Measurements from ENCODE around the gene LDB3. TPM values are rescaled to one million over a fixed set of nuclear protein-coding genes. Genes with fewer than 3 reads are reported as not detected.

LDB3 gene
- total and polyA plus RNA-seq, 2 of the 4 experiments (the other 2 are of a cell fraction) = 0.36 to 2.6 TPM

- Histone ChIP-seq H3K79me1 (ENCODE audit: low read depth in 1 of 2, low read length in 2 of 2) (no peaks in the 10 kb centered on the region), H3K9ac (ENCODE audit: low read depth, low read length) (no peak overlapping the region), H3K18ac (ENCODE audit: low read depth, low read length) (no peak overlapping the region), H2BK120ac (ENCODE audit: low read depth, low read length) (no peak overlapping the region), H4K8ac (ENCODE audit: low read depth in 2 of 2, low read length in 2 of 2) (no peak overlapping the region), H2BK15ac (ENCODE audit: low read depth, low read length) (no peak overlapping the region), H4K20me1 (ENCODE audit: insufficient read depth, low read length) (no peaks in the 10 kb centered on the region), H3K9me1 (ENCODE audit: insufficient read depth, low read length) (no peaks in the 10 kb centered on the region), H2BK20ac (ENCODE audit: low read depth, low read length) (no peak overlapping the region), H4K91ac (ENCODE audit: insufficient read depth, low read depth, low read length) (no peak overlapping the region), H3K4me2 (ENCODE audit: low read depth, low read length) (no peak overlapping the region), H2AFZ (replicated peaks; ENCODE audit: low read length, poor library complexity) (no peak overlapping the region), H3K27ac (ENCODE audit: insufficient read depth, low read length) (no peak overlapping the region), H3K36me3 (ENCODE audit: control insufficient read depth, insufficient read depth, low read length) (no peaks in the 10 kb centered on the region), H3K23ac (ENCODE audit: low read depth, low read length) (no peak overlapping the region), H2BK5ac (ENCODE audit: low read depth, low read length, poor library complexity, severe bottlenecking) (no peak overlapping the region), H3K4me3 (ENCODE audit: insufficient read depth, low read depth, low read length) (no peak overlapping the region), H3K14ac (replicated peaks; ENCODE audit: low read depth, low read length) (no peak overlapping the region), H2AK5ac (ENCODE audit: low read depth, low read length) (no peak overlapping the region), H3K56ac (ENCODE audit: extremely low read depth, insufficient read depth, low read length) (no peak overlapping the region), H4K5ac (ENCODE audit: low read depth, low read length) (no peak overlapping the region), H3K4ac (ENCODE audit: low read depth, low read length) (no peak overlapping the region), H3K27me3 (ENCODE audit: control insufficient read depth, insufficient read depth, low read length) (no peaks in the 10 kb centered on the region), H2AK9ac (replicated peaks; ENCODE audit: low read depth, low read length, poor library complexity) (no peak overlapping the region), H3K9me3 (ENCODE audit: control insufficient read depth, insufficient read depth, low read length) (no peaks in the 10 kb centered on the region), H3K4me1 (ENCODE audit: control insufficient read depth, insufficient read depth, low read length) (peaks cover 16% of the 10 kb centered on the region)
- no TSS peak for BruUV-seq (replicated peaks)
- ATAC-seq (ENCODE audit: low read depth) = no peak
- TF ChIP-seq, protein P1, sequence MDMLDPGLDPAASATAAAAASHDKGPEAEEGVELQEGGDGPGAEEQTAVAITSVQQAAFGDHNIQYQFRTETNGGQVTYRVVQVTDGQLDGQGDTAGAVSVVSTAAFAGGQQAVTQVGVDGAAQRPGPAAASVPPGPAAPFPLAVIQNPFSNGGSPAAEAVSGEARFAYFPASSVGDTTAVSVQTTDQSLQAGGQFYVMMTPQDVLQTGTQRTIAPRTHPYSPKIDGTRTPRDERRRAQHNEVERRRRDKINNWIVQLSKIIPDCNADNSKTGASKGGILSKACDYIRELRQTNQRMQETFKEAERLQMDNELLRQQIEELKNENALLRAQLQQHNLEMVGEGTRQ (IDR thresholded peaks at IDR 0.05; ENCODE audit: low read depth, low read length) = no peak
- TF ChIP-seq ELK1 (IDR thresholded peaks at IDR 0.05; ENCODE audit: borderline replicate concordance, low read depth, low read length) (no peak), FOS (IDR thresholded peaks at IDR 0.05; ENCODE audit: low read depth, low read length) (no peak), MAFK (IDR thresholded peaks at IDR 0.05; ENCODE audit: low read depth, low read length) (no peak), NFE2L2 (IDR thresholded peaks at IDR 0.05; ENCODE audit: low read depth, low read length) (no peak), CHD1 (IDR thresholded peaks at IDR 0.05; ENCODE audit: low read depth, low read length) (no peak), RFX5 (IDR thresholded peaks at IDR 0.05; ENCODE audit: low read depth, low read length) (no peak), RCOR1 (IDR thresholded peaks at IDR 0.05; ENCODE audit: insufficient replicate concordance, low read length) (no peak), BHLHE40 (IDR thresholded peaks at IDR 0.05; ENCODE audit: low read depth, low read length) (no peak), SMC3 (IDR thresholded peaks at IDR 0.05; ENCODE audit: low read depth, low read length) (no peak)
- no CpG with 5 or more reads among the region's 6 CpGs for whole genome bisulfite sequencing, 2 experiments (ENCODE audit: extremely low coverage in 2 of 2, insufficient read length in 1 of 2)
- intact Hi-C loops (cut with micrococcal nuclease) = no loop called here
- ChIA-PET POLR2A (ENCODE audit: unreplicated experiment) (no interaction called here), CTCF (interaction anchor here (1.1 kb wide), 1 partner anchor 11 kb away, joined by 4 read pairs; no protein-coding TSS in a partner anchor)
- no peak for DNase-seq
- in situ Hi-C loops (cut with MboI; ENCODE audit: low sequenced_read_pairs) = no loop called here
- dilution Hi-C loops (cut with HindIII; ENCODE audit: low sequenced_read_pairs, unreplicated experiment) = no loop called here
Observed at GRCh38 chr10:86677374-86677773, 9.1 kb downstream of the LDB3 start.

Data from IMR-90 (cell line).